ACC112 (cell line): Measurements from ENCODE around the gene TMX2.

Experiments
- H2AFZ ChIP-seq: fragments of 200-600 bp; sonication (generic); one replicate; pipeline ENCODE4 v1.6.0; 2017; ENCODE audit warnings: antibody characterized with exemption, low read length; ENCODE audit not compliant: unreplicated experiment
- H3K27ac ChIP-seq: fragments of 200-600 bp; sonication (generic); 2 replicates; pipeline ENCODE4 v1.5.1; 2014; ENCODE audit warnings: low read depth, mild to moderate bottlenecking, antibody characterized with exemption, low read length, moderate library complexity
- H3K27me3 ChIP-seq: fragments of 200-600 bp; sonication (generic); 2 replicates; pipeline ENCODE4 v1.6.1; 2014; ENCODE audit warnings: mild to moderate bottlenecking, antibody characterized with exemption, low read length, moderate library complexity, mixed read lengths; ENCODE audit not compliant: insufficient read depth
- H3K36me3 ChIP-seq: fragments of 200-600 bp; sonication (generic); 2 replicates; pipeline ENCODE4 v1.6.1; 2016; ENCODE audit warnings: mild to moderate bottlenecking, antibody characterized with exemption, low read length, moderate library complexity, mixed read lengths; ENCODE audit not compliant: insufficient read depth
- H3K4me1 ChIP-seq: fragments of 200-600 bp; sonication (generic); one replicate; pipeline ENCODE4 v1.6.1; 2016; ENCODE audit warnings: low read length, mixed read lengths; ENCODE audit not compliant: insufficient read depth, unreplicated experiment, control insufficient read depth
- H3K4me3 ChIP-seq: fragments of 200-600 bp; sonication (generic); 2 replicates; pipeline ENCODE4 v1.5.1; 2014; ENCODE audit warnings: mild to moderate bottlenecking, low read depth, low read length
- H3K79me2 ChIP-seq: fragments of 200-600 bp; sonication (generic); one replicate; pipeline ENCODE4 v1.6.0; 2016; ENCODE audit warnings: low read length; ENCODE audit not compliant: control insufficient read depth, unreplicated experiment, insufficient read depth

The TMX2 gene

GRCh38 chr11:57712256-57713150 is at the start of gene TMX2:
TSS of gene TMX2 (plus strand) at chr11:57712593. CDS start at chr11:57712619, 26 bp downstream.
- no peaks in the 10 kb centered on the region for H3K36me3 ChIP-seq
- H3K27ac ChIP-seq, result peak within 1 kb of the TSS; percentile 80
- peak within 1 kb of the TSS; percentile 100 for H3K4me3 ChIP-seq
- H3K79me2 ChIP-seq, result peaks cover 41% of the 10 kb centered on the region
- H3K27me3 ChIP-seq, result no peaks in the 10 kb centered on the region
- H2AFZ ChIP-seq, result peak within 1 kb of the TSS; percentile 87
- peaks cover 13% of the 10 kb centered on the region for H3K4me1 ChIP-seq

GRCh38 chr11:57662893-57663292 is 49.5 kb upstream of the TMX2 start:
- Histone ChIP-seq H3K4me1 (peaks cover 5% of the 10 kb centered on the region), H2AFZ (no peak overlapping the region), H3K79me2 (peaks cover 21% of the 10 kb centered on the region), H3K4me3 (no peak overlapping the region), H3K36me3 (peaks cover 16% of the 10 kb centered on the region; the same call in 1 of the 2 replicates), H3K27ac (no peak overlapping the region), H3K27me3 (no peaks in the 10 kb centered on the region)

- H2AFZ ChIP-seq, result no peak overlapping the region
- peaks cover 21% of the 10 kb centered on the region for H3K79me2 ChIP-seq
- H3K27ac ChIP-seq, result no peak overlapping the region
- H3K4me3 ChIP-seq, result no peak overlapping the region
- H3K36me3 ChIP-seq, result peaks cover 16% of the 10 kb centered on the region; the same call in 1 of the 2 replicates
- peaks cover 5% of the 10 kb centered on the region for H3K4me1 ChIP-seq
- H3K27me3 ChIP-seq, result no peaks in the 10 kb centered on the region
These were observed 48.4 kb upstream of the TMX2 start for GRCh38 chr11:57663975-57664374.

- peaks cover 42% of the 10 kb centered on the region for H3K79me2 ChIP-seq
- H2AFZ ChIP-seq, result peak overlapping the region; percentile 96
- peak overlapping the region; percentile 98 for H3K27ac ChIP-seq
- peak overlapping the region; percentile 84 for H3K4me3 ChIP-seq
- H3K4me1 ChIP-seq, result peaks cover 11% of the 10 kb centered on the region
- no peaks in the 10 kb centered on the region for H3K27me3 ChIP-seq
- H3K36me3 ChIP-seq, result peaks cover 9% of the 10 kb centered on the region
These were observed 45.2 kb upstream of the TMX2 start for GRCh38 chr11:57667117-57667735.

- Histone ChIP-seq H3K27me3 (no peaks in the 10 kb centered on the region), H2AFZ (peak within 1 kb of the TSS; percentile 96), H3K4me3 (peak within 1 kb of the TSS; percentile 84), H3K79me2 (peaks cover 49% of the 10 kb centered on the region), H3K27ac (peak within 1 kb of the TSS; percentile 98), H3K4me1 (peaks cover 11% of the 10 kb centered on the region), H3K36me3 (peaks cover 15% of the 10 kb centered on the region)
These were observed 44.5 kb upstream of the TMX2 start, which contains the start of gene ZDHHC5 for GRCh38 chr11:57667736-57668433. TSS of gene ZDHHC5 (plus strand) at chr11:57668114. CDS start at chr11:57673091, 4,977 bp downstream.

- Histone ChIP-seq H3K27ac (peak overlapping the region; percentile 98), H3K4me1 (peaks cover 11% of the 10 kb centered on the region), H3K36me3 (peaks cover 19% of the 10 kb centered on the region), H3K79me2 (peaks cover 54% of the 10 kb centered on the region), H3K27me3 (no peaks in the 10 kb centered on the region), H2AFZ (peak overlapping the region; percentile 65), H3K4me3 (peak overlapping the region; percentile 84)
These were observed 44.0 kb upstream of the TMX2 start for GRCh38 chr11:57668434-57668782.

- H3K79me2 ChIP-seq, result peaks cover 83% of the 10 kb centered on the region
- H2AFZ ChIP-seq, result no peak overlapping the region
- peaks cover 4% of the 10 kb centered on the region for H3K4me1 ChIP-seq
- H3K4me3 ChIP-seq, result no peak overlapping the region
- H3K27me3 ChIP-seq, result no peaks in the 10 kb centered on the region
- H3K27ac ChIP-seq, result no peak overlapping the region
- peaks cover 26% of the 10 kb centered on the region for H3K36me3 ChIP-seq
These were observed 38.1 kb upstream of the TMX2 start for GRCh38 chr11:57674251-57674650.

GRCh38 chr11:57675176-57675941 is 37.0 kb upstream of the TMX2 start:
- H3K36me3 ChIP-seq, result peaks cover 26% of the 10 kb centered on the region

GRCh38 chr11:57679396-57679795 is 33.0 kb upstream of the TMX2 start:
- peaks cover 76% of the 10 kb centered on the region for H3K79me2 ChIP-seq
- peaks cover 31% of the 10 kb centered on the region for H3K36me3 ChIP-seq
- H3K4me1 ChIP-seq, result peaks cover 18% of the 10 kb centered on the region
- no peak overlapping the region for H2AFZ ChIP-seq
- H3K4me3 ChIP-seq, result no peak overlapping the region
- H3K27ac ChIP-seq, result peak overlapping the region; percentile 23; the same call in 1 of the 2 replicates
- H3K27me3 ChIP-seq, result no peaks in the 10 kb centered on the region

More at GRCh38 chr11:57675176-57675941, 37.0 kb upstream of the TMX2 start:
- no peak overlapping the region for H2AFZ ChIP-seq
- peaks cover 83% of the 10 kb centered on the region for H3K79me2 ChIP-seq
- H3K4me1 ChIP-seq, result peaks cover 10% of the 10 kb centered on the region
- no peak overlapping the region for H3K27ac ChIP-seq
- H3K27me3 ChIP-seq, result no peaks in the 10 kb centered on the region
- no peak overlapping the region for H3K4me3 ChIP-seq

GRCh38 chr11:57680552-57680874 is 31.9 kb upstream of the TMX2 start:
- Histone ChIP-seq H3K4me1 (peaks cover 18% of the 10 kb centered on the region), H2AFZ (no peak overlapping the region), H3K4me3 (no peak overlapping the region), H3K79me2 (peaks cover 64% of the 10 kb centered on the region), H3K27ac (peak overlapping the region; percentile 23; the same call in 1 of the 2 replicates), H3K27me3 (no peaks in the 10 kb centered on the region), H3K36me3 (peaks cover 31% of the 10 kb centered on the region)
